Forelimb muscle (tissue), 1 donor: ENCODE measurements around the gene AR. TPM values are rescaled to one million over a fixed set of nuclear protein-coding genes. Genes with fewer than 3 reads are reported as not detected.
A peak's percentile ranks its signal among the peaks of the same experiment; 100 is the strongest.

Experiments used
- DNase-seq: peaks from one replicate; pipeline ENCODE4 v3.0.0-alpha.2; 2013; ENCODE audit warnings: low read depth
- polyA plus RNA-seq: library from polyadenylated mRNA; unstranded; fragments of 120-200 nt; gene quantifications from one replicate; pipeline ENCODE4 v1.2.1, GENCODE V29; 2013; ENCODE audit not compliant: insufficient read length

The AR gene
- polyA plus RNA-seq, 1 donor = 7.6 TPM

DNA sequence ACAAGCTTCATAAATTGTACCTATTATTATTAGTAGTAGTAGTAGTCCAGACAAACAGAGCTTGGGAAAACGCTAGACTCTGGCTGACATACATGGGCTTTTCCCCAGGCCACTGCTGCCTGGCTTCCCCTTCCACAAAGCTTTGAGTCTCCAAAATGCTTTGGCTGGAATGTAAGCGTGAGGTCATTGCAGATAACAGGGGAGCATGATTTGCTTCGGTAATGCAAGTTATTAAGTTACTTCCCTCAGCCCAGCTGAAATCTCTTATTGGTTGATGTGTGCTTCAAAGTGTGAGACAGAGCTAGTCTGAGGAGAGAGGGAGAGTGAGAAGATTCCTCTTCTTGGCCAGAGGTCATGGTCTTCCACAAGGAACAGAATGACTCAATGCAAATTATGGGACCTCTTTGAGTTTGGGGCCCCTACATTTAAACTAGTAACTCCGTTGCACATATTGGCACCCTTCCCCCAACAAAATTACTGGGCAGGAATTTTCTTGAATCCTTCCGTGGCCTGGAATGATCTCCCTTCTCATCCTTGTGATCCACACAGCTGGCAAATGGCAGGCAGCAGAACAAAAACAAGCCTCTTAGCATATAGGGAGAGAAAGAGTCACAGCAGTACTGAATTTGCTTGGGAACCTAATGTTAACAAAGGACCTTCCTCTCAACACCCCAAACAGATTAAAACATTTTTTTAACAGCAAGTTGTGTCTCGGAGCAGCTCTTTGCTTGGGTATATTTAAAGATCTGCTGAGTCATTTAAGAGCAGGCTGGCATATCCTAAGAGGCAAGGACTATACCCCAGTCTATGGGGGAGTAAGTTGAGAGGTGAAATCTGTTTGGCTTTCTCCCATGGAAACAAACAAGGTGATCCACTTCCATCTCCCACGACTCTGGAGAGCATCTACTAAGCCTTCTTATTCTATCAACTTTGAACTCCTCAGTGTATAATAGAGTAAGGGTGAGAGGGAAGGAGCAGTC, 19.9 kb downstream of the AR start:
- peak; percentile 22 for DNase-seq

DNA sequence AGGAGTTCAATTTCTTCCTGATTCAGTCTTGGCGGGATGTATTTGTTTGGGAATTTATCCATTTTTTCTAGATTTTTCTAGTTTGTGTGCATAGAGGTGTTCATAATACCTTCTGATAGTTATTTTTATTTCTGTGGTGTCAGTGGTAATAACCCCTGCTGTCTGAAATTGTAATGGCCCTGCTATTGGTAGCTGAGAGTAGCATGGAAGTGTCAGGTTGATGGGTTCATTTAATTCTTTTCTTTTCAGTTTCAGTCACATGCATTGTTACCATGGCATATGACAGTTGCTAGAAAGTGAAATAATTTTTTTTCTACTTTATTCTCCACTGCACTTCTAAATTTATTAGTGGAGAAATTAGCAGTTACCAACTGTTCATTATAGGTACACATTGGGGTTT, 20.7 kb downstream of the AR start:
- DNase-seq = no peak

DNA sequence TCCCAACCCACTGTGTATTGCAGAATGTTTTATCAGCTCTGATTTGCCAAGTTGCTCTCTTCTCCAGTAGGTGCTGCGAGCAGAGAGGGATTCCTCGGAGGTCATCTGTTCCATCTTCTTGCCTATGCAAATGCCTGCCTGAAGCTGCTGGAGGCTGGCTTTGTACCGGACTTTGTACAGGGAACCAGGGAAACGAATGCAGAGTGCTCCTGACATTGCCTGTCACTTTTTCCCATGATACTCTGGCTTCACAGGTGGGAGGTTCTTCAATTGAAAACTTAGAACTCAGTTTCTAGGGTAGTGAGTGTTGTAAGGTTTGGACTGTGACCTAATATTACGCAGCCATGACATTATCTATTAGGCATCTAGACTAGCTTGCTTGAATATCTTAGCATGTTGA, 24.9 kb downstream of the AR start:
- DNase-seq = no peak

DNA sequence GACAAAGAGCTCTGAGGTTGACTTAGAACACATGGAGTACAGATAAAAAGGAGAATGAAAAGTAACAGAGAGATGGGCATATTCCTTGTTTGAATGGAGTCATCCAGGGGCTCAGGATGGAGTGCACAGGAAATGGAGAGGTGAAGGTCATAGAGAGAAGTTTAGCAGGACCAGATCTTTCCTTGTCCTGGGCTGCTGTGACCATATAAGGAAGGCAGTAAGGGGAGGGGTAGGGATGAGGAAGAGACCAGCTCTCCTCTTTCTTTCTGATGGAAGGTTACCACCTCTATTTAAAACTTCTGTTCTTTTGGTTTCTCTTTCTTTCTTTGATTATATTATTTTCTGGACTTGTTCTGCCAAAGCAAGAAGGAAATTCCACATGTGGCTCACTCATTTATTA, 27.0 kb downstream of the AR start:
- DNase-seq = no peak

DNA sequence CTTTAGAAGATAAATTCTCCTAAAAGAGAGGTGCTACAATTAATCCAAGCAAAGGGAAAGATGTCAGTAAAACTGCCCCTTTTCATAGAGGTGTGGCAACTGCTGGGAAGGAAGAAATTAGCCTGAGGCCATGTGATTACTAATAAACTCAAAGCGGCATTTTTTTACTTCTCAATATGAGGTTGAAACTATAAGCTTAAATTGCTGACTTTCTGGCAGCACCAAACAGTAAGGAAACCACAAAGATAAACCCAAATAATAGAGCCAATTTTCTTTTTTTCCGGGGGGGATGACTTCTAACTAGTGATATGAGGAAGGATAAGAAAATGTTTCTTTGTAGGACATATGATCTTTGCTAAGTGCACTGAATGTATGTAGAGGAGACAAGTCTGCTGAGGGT, 30.9 kb downstream of the AR start:
- no peak for DNase-seq

DNA sequence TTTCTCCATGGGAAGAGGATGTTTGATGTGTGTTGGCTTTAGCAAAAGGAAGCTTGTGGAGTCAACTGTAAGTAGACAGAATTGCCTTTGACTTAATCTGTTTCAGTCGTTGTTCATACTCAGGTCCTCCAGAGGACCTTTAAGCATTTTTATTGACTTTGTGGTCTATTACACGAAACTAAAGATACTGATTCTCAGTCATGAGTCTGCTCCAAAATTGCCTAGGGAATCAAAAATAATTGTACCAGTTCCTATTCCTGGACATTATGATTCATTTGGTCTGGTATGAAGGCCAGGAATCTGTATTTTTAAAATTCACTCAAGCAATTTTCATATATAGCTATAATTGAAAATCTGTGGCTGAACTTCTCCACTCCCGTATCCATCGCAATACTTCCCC, 38.6 kb downstream of the AR start:
- DNase-seq = no peak

DNA sequence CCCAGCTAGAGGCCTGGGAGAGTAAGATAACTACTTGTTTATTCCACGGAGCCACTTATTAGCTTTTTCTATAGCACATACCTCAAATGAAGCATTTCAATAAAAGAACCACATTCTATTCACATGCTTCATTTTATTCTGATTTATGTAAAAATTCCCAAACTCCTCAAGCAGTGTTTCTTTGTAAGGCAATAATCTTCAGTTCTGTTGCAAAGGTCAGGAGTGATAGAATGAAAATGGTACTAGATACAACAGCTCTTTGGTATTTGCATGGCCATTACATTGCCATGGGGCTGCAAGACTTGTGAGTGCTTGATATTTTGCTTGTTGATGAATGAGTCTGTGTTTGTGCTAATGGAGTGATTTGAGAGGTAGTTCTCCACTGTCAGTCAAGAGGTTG, 39.4 kb downstream of the AR start:
- DNase-seq = no peak

DNA sequence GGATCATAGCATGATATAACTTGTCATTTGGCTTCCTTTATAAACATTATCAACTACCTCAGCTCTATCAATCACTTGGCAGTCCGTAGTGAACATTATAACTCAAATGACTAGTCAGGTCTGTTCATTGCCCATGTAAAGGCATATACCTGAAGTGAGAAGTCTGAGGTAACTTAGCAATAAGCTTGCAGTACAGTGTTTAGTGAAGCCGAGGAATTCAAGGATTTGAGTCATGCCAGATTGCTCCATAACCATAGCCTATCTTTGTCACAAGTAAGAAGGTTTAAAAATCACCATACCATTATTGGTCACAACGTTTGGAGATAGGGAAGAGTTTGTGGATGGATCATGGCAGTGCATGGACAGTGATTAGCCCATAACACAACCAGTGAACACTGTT, 41.6 kb downstream of the AR start:
- DNase-seq = no peak

DNA sequence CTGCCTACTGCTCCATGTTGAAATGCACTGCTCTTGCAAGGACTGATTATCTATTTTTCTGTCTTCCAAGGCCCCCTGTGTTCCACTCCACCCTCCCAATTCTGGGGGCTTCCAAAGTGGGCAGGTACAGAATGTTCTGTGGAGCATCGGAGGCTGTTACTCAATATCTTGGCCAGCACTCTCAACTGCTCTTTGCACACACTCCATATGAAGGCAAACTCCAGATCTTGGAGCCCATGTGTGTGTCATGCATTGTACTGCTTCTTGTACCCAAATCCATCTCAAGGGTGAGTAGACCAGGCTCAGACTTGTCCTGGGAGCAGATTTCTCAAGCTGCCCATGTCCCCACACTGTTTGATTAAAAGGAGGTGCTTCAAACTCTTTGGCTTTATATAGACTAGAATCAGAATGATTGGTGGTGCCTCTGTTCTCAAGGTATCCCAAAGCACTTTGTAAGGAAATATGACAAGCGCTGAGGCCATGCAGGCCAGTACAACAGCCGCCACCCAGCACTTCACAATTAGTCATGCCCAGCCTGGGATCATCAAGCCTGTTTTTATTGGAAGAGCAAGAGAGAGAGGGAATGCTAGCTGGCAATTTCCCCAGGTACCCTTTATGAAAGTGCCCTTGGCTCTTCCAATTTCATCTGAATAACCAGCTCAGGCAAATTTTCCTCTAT, 44.3 kb downstream of the AR start:
- DNase-seq = no peak

DNA sequence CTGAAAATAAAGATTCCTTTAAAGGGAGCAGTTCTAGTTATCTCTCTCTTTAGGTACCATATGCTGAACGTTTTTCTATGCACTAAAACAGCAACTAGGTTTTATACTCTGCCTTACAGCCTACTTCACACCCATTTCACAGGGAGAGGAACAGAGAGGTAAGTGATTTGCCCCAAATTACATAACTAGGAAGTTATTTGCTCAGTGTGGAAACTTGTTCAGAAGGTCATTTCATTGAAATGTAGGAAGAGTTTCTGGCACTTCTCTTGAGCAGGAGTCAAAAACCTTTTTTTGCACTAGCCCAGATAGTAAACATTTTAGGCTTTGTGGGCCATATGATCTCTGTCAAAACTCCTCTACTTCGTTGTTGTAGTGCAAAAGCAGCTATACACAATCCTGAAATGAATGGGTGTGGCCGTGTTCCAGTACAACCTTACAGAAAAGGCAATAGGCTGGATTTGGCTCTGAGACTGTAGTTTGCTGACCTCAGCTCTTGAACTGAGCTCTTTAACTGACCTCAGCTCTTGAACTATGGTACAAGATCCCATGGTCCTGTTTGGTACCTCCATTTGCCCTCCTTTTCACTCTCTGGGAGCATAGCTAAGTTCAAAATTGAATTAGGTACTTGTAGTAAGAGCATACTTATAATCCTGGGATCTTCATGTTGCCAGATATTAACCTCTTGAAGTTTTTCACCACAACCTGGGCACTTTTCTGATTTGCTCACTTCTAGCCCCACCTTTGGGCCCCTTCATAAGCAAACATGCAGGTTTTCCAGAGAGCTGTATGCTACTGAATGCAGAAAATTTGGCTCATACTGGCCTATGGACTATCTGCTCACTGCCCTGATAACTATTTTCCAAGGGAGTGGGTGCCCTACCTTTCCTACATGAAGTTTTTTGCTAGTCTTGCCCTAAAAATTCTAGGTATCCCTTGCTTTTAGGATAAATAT, 53.3 kb downstream of the AR start:
- DNase-seq = no peak

DNA sequence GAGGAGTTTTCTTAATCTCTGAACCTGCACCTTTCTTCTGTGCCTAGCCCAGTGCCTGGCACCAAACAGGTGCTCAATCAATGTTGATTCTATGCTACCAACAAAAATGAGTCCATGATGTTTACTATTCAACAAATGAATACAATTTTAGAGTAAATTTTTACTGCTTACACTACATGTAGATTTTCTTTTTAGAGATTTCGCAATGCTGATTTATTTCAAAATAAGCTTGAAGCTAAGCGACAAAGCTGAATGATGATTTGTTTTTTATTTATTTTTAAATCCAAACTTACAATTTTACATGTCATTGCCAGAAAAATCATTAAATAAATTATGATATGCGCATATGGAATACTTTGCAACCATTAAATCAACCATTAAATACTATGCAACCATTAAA, 55.7 kb downstream of the AR start:
- no peak for DNase-seq

DNA sequence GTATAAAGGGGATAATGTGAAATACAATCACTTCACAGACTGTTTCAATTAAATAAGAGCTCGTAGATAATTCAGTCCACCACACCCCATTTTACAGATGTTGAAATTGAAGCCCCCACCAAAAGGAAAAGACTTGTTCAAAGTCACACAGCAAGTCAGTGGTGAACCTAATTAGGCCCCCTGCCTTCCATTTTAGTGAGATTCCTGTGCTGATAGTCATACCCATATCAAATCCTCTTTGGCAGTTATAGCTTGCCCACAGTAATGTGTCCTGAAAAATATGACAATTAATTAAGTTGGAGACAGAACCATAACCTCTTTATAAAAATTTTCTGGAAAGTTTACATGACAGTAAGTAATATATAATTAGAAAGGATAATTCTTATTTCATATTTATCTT, 58.0 kb downstream of the AR start:
- no peak for DNase-seq

DNA sequence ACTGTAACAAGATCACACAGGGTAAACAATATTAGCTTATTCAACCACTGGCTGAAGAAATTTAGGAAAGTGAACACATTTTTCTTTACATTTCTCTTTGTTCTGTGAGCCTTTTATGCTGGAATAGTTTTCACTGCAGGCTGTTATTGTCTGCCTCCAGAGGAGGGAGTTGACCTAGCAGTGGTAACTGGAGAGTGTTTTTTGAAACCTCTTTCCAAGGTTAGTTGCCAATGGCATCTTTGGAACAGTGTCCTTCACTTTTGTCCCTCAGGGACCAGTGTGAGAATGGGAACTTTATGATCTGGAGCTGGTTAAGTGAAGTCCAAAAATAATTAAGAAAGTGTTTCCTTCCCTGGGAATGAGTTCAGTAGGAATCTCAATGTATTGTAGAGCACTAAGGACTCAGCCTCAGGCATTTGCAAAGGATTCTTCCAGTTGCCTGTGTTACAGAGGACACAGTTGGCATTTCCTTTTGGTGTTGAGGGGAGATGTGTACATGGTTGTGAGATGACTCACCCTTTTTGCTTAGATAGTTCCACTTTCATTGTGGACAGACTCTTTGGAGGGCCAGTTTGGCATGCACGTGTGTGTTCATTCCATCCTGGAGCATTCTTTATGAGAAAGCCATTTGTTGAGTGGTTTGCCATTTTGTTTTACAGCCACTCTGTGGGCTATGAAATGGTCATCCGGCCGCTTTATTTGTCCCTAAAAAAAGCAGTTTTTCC, 61.3 kb downstream of the AR start:
- no peak for DNase-seq

DNA sequence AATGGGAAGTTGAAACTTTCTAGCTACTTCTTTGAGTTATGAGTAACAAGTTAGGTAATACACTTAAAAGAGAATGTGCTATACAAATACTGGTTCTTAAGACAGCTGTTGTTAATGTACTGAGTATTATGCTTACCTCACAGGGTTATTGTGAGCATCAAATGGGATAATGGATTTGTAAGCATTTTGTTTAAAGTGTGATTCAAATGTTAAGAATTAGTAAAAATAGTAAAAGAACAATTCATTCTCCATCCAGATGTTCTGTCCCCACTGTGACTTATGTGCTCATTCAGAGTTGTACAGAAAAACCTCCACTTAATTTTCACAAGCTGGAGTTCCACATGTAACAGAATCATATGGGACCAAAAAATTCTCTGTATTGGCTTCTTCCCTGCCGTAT, 63.6 kb downstream of the AR start:
- DNase-seq = no peak

DNA sequence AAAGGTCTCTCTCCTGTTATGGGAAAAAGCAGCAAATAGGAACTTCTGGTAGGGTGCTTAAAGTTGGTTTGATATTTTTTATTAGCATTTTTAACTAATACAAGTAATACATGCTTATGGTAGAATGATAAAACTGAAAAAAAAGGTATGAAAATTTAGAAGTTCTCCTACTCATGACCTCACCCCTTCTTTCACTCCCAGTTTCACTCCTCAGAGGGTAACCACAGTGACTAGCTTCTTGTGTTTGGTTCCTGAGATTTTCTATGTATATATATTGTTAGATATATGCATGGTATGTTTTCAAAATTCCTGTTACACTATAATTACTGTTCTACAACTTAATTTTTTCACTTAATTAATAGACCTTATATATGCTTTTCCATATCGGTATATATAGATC, 66.5 kb downstream of the AR start:
- DNase-seq = no peak

DNA sequence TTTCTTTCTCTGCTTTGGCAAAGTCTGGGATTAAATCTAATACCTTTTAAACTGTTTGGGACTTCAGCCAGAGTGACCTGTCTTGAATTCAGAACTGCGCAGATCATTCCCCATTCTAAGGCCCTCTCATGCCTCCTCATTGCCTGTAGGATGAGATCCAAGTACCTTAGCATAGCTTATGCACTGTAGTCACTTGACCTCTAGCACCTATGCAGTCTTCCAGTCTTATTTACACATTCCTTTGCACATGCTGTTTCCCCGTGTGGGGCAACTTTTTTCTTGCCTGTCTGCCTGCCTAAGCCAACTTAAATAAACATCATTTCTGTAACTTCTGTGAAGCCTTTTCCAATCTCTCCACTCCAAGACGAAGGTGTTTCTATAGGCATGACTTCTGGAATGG, 68.4 kb downstream of the AR start:
- DNase-seq = no peak

DNA sequence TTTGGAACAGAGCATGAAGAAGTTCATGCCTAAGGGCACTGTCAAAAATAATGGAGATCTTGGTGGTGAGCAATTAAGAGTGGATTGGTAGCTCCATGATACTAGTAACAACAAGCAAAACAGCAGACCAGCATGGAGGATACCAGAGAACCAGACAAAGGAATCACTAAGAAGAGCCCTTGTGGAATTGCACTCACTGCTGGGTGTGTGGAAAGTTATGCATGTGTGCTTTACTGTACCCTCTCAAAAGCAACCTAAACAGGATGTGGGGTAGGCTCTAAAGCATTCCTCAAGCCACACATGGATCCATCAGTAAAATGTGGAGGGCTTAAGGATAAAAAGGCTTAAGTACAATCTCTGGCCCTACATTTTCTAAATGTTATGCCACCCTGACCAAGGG, 69.5 kb downstream of the AR start:
- DNase-seq = no peak

DNA sequence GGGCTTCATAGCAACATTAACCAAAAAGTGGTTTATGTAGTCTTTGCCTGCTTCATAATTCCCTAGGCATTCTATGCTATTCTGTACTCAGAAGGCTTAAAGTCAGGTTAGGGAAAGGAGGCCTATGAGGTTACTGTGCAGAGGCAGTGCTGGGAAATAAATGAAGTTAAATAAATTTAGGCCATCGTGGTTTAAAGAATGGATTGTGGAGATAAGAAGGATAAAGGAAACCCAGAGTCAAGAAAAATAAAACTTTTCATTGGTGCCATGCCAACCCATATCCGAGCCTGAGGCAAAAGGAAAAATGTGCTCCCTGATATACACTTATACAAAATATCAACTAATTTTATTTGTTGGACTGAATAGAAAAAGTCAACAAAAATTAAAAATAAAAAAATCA, 70.2 kb downstream of the AR start:
- DNase-seq = no peak

DNA sequence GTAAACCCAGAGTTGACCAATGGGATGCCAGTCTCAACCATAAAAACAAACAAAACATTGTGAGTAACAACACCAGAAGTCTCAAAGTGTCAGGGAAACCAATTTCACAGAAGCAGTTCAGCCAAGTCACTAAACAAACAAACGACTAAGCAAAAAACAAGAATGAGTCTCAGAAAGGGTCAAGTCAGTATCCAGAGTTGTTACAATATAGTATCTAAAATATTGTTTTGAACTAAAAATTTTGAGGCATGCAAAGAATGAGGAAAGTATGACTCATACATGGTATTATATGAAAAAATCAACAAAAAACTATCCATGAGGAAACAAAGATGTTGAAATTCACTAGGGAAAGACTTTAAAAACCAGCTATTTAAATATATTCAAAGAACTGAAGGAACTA, 70.6 kb downstream of the AR start:
- DNase-seq = no peak

DNA sequence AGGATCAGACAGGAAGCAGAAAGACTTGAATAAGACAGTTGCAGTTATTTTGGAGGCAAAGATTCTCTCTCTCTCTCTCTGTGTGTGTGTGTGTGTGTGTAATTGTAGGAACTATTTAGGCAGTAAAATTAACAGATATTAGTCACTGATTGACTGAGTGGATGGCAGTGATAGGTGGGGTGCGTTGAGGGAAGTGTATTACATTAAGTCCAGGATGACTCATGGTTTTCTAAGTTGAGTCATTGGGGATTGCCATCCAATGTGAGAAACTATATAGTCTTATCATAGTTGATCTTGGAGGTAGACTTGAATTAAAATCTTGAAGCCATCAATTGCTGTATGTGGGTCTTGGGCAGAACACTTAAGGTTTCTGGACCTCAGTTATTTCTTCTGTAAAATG, 75.4 kb downstream of the AR start:
- no peak for DNase-seq

DNA sequence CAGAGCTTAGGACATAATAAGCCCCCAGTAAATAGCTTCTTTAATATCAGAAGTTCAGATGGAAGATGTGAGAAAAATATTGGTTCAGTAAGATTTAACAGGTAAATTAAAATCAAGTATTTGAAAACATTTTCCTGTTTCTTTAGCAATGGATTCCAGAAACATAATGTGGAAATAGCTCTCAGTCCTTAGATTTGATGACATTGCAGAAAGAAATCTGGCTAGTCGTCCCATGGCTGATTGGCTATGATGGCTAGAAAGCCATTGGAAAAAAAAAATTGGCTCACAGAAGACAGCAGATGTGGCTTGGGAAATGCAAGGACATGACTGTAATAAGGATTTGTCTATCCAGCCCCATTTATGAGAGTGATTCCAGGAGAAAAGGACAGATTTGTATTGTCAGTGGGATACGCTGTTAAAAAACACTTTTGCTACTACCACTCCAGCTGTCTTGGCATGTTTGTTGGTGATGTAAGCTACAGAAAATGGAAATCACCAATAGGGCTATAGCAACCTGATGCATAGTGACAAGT, 78.3 kb downstream of the AR start:
- DNase-seq = peak; percentile 17
